GM21381 (cell line): ENCODE measurements around the gene SERPINA9.

ENCODE experiments used
- ATAC-seq: cut with Tn5 transposase; IDR thresholded peaks from one replicate; pipeline ENCODE4 v1.9.1; 2021; ENCODE audit warnings: mild to moderate bottlenecking, moderate library complexity; ENCODE audit not compliant: unreplicated experiment

SERPINA9 gene

GRCh38 chr14:94464290-94464689 lies 11.7 kb downstream of the SERPINA9 start:
- ATAC-seq = no peak

GRCh38 chr14:94462763-94463572 lies 13.0 kb downstream of the SERPINA9 start:
- ATAC-seq = no peak

- no peak for ATAC-seq
Observed at GRCh38 chr14:94462219-94462551, 13.8 kb downstream of the SERPINA9 start.

- no peak for ATAC-seq
Observed at GRCh38 chr14:94461526-94462218, 14.3 kb downstream of the SERPINA9 start.

GRCh38 chr14:94460631-94461416 lies 15.2 kb downstream of the SERPINA9 start:
- ATAC-seq = no peak

GRCh38 chr14:94458558-94459205 lies 17.3 kb downstream of the SERPINA9 start:
- ATAC-seq = no peak

- no peak for ATAC-seq
Observed at GRCh38 chr14:94458096-94458495, 17.9 kb downstream of the SERPINA9 start.

- ATAC-seq = no peak
Observed at GRCh38 chr14:94455928-94456327, 20.1 kb downstream of the SERPINA9 start.

- no peak for ATAC-seq
Observed at GRCh38 chr14:94451826-94452225, 24.2 kb downstream of the SERPINA9 start.

- no peak for ATAC-seq
Observed at GRCh38 chr14:94451091-94451771, 24.8 kb downstream of the SERPINA9 start.

- ATAC-seq = no peak
Observed at GRCh38 chr14:94450722-94451090, 25.3 kb downstream of the SERPINA9 start.

GRCh38 chr14:94449930-94450329 lies 26.1 kb downstream of the SERPINA9 start:
- ATAC-seq = no peak

DNA sequence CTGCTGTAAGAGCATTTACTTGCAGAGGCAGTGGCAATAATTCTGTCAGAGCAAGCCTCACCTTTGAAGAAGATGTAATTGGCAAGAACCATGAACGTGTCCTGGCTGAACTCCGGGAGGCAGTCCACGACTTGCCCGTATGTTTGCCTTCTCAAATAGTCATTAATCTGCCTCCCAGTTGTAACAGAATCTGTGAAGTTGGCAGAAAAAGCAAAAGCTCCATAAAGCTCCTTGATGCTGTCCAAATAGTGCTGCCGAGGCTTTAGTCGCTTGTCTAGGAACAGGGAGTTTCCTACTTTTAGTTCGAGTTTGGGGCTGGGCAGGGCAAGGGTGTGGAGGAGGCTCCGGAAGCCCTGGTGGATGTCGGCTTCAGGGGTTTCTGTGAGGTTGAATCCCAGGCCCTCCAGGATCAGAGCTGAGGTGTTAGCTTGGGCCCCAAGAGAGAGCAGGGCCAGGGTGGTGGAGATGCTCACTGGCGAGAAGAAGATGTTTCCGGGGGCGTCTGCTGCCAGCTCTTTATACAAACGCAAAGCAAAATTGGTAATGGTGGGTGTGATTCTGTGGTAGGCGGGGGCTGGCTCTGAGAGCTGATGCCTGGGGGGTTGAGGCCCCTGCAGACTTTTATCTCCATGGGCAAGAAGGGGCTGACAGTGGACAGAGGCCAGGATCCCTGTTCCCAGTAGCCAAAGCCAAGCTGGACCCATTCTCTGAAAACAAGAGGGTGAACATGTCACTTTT lies 27.8 kb downstream of the SERPINA9 start:
- ATAC-seq = no peak

- ATAC-seq = no peak
Observed at GRCh38 chr14:94447206-94447605, 28.8 kb downstream of the SERPINA9 start.

- ATAC-seq = no peak
Observed at GRCh38 chr14:94446126-94446525, 29.9 kb downstream of the SERPINA9 start.

- ATAC-seq = no peak
Observed at GRCh38 chr14:94445003-94445402, 31.0 kb downstream of the SERPINA9 start.

- no peak for ATAC-seq
Observed at GRCh38 chr14:94441531-94442205, 34.3 kb downstream of the SERPINA9 start.

DNA sequence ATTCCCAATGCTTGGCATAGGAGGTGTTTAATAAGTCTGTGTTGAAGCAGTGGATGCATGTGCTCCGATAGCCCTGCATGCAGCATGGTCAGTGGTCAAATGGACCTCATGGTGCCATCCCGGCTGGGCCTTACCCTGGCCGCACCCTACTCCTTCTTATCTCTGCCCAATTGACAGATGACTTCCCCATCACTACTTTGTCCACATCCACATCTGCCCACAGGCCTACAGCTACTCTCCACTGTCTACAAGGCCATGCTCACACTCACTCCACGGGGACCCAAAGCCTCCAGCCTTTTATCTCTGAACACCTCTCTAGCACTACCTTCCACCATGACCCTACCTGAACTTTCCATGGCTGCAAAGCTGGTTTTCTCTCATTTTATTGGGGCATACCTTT lies 34.9 kb downstream of the SERPINA9 start:
- no peak for ATAC-seq

DNA sequence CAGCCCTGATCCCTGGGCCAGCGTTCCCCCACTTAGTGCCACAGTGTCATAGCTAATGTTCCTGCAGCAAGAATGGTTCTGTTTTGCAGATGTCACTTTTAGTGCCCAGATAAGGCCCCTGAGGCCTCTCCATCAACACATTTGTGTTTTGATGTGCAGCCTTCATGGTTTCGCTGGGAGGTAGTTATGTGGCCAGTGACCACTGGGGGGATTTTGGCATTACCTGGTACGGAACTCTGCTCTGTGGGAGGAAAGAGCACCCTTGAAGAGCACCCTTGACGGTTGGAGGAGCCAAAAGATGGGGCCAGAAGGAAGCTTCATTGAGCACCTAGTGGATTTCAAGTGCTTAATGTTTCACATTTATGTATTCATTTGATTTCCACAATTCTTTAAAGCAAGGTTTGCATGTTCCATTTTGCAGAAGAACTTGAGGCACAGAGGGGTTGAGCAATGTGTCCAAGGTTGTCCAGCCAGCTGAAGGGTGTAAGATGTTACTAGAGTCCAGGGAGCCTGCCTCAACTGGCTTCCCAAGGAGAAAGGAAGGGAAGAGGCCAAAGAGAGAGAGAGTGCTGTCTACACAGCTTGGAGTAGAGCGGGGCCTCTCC lies 36.4 kb downstream of the SERPINA9 start:
- ATAC-seq = no peak
